T-helper 17 cell (primary cell): Measurements from ENCODE around the gene BRSK2. TPM values are rescaled to one million over a fixed set of nuclear protein-coding genes. Genes with fewer than 3 reads are reported as not detected.

Experiments used
- ATAC-seq: fragments of 150-1000 bp; cut with Tn5 transposase; 2 replicates; pipeline ENCODE4 v1.10.0; 2021; ENCODE audit warnings: mild to moderate bottlenecking, moderate library complexity
- DNase-seq, 3 donors: peaks; one replicate each; pipeline versions ENCODE4 v3.0.0 to v3.0.0-alpha.2; 2020 to 2021
- H3K9me3 ChIP-seq: one replicate; pipeline ENCODE4 v1.7.0; 2013; ENCODE audit warnings: low read length, mild to moderate bottlenecking; ENCODE audit not compliant: control insufficient read depth, poor library complexity, severe bottlenecking
- H3K27ac Mint-ChIP-seq: one replicate; pipeline ENCODE4 v1.8.0; 2022; ENCODE audit warnings: mild to moderate bottlenecking, moderate library complexity, mixed read lengths
- H3K27me3 Mint-ChIP-seq: one replicate; pipeline ENCODE4 v1.8.0; 2022; ENCODE audit warnings: mixed read lengths
- H3K36me3 Mint-ChIP-seq: one replicate; pipeline ENCODE4 v1.8.0; 2022; ENCODE audit warnings: low read depth, mixed read lengths
- H3K4me1 Mint-ChIP-seq: one replicate; pipeline ENCODE4 v1.8.0; 2022; ENCODE audit warnings: mild to moderate bottlenecking, mixed read lengths
- H3K4me3 Mint-ChIP-seq: one replicate; pipeline ENCODE4 v1.8.0; 2022; ENCODE audit warnings: mild to moderate bottlenecking, moderate library complexity, mixed read lengths
- total RNA-seq, 4 donors: library from RNA in 2 of 4; stranded (reverse) in 2 of 4; gene quantifications; one replicate each; pipeline ENCODE4 v1.2.3 and lab custom pipeline; 2022 to 2026

The BRSK2 gene
- total RNA-seq, 2 donors from 2014 or later = 0.23 to 0.25 TPM

DNA sequence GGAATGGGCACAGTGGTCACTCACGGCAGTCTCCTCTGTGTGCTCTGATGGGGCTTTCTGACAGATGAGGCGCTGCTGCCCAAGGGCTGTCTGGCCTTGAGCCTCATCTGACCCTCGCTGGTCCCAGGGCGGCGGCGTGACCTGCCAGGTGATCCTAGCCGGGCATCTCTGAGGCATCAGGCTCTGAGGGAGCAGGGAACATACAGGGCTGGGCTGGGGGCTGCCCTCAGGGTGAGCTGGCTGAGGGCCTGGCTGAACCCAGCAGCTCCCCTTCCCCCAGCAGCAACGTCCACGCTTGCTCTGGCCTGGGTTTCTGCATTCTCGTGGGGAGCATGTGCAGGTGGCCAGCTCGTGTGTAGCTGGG lies 49.2 kb downstream of the BRSK2 start:
- no peaks in the 10 kb centered on the region for H3K36me3 Mint-ChIP-seq
- DNase-seq = no peak
- no peak overlapping the region for H3K4me3 Mint-ChIP-seq
- H3K4me1 Mint-ChIP-seq = no peaks in the 10 kb centered on the region
- no peak overlapping the region for H3K27ac Mint-ChIP-seq
- no peak for ATAC-seq
- H3K9me3 ChIP-seq = no peaks in the 10 kb centered on the region
- H3K27me3 Mint-ChIP-seq = no peaks in the 10 kb centered on the region

DNA sequence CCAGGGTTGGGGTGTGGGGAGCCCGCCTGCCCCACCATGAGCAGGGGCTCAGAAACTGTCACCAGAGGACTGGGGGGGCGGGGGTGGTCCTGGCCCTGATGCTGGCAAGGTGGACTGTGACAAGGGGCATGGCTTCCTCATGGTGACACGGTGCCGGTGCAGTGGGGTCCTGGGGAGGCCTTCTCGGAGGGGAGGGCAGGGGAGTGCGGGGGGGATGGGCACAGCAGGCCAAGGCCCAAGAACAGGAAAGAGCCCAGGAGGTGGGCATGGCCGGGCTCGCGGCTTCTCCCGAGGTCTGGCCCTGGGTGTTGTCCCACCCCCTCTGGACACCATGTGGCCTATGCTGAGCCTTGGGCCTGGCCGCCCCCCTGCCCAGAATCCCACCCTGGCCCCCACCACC lies 49.6 kb downstream of the BRSK2 start:
- Mint-ChIP-seq H3K27ac (no peak overlapping the region), H3K4me1 (no peaks in the 10 kb centered on the region), H3K36me3 (no peaks in the 10 kb centered on the region), H3K27me3 (no peaks in the 10 kb centered on the region), H3K4me3 (no peak overlapping the region)
- no peaks in the 10 kb centered on the region for H3K9me3 ChIP-seq
- ATAC-seq (no peak), DNase-seq (no peak)

DNA sequence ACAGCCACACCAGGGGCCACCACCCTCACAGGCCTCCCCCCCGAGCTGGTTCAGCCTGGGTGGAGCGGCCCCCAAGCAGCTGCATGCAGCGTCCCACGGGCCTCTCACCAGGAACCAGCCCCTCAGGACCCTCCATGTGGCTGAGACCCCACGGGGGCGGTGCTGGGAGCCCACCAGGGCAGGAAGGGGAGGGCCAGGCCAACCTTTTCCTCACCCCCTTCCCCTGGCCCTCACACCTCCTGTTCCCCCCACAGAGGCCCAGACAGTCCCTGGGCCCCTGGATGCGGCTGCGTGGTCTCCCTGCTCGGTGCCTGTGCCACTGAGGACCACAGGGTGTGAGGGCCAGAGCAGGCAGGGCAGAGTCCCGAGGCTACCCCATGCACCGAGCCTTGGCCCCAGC lies 50.3 kb downstream of the BRSK2 start:
- no peaks in the 10 kb centered on the region for H3K9me3 ChIP-seq
- Mint-ChIP-seq H3K4me1 (no peaks in the 10 kb centered on the region), H3K36me3 (no peaks in the 10 kb centered on the region), H3K4me3 (no peak overlapping the region), H3K27ac (no peak overlapping the region), H3K27me3 (no peaks in the 10 kb centered on the region)
- no peak for DNase-seq
- no peak for ATAC-seq

DNA sequence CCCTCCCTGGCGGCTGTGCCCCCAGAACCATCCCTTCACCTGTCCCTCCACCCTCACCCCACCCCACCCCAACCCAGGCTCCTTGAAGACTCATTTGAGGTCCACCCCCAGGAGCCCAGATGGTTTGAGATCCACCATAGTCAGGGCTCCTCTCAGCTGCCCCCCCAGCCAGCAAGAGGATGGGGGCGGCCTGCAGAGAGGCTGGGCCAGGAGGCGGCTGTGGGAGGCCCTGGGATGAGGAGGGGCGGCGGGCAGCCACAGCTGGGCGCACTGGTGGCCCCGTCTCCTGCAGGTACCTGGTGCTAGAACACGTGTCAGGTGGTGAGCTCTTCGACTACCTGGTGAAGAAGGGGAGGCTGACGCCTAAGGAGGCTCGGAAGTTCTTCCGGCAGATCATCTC lies 50.8 kb downstream of the BRSK2 start:
- Mint-ChIP-seq H3K36me3 (no peaks in the 10 kb centered on the region), H3K27ac (no peak overlapping the region), H3K4me1 (no peaks in the 10 kb centered on the region), H3K4me3 (no peak overlapping the region), H3K27me3 (no peaks in the 10 kb centered on the region)
- no peak for ATAC-seq
- DNase-seq = no peak
- no peaks in the 10 kb centered on the region for H3K9me3 ChIP-seq

DNA sequence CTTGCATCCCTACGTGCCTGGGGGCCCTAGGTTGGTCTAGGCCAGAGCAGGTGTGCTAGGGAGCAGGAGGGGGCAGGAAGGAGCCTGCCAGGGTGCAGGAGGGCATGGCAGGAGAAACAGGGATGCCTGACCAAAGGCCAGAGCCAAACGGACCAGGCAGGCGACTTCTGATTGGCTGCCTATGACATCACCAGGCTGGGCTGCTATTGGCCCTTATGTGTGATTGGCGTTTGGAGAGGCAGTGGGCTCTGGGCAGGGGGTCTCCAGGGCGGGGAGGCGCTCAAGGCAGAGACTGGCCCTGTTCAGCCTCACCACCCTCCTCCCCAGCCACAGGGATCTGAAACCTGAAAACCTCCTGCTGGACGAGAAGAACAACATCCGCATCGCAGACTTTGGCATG lies 52.4 kb downstream of the BRSK2 start:
- no peaks in the 10 kb centered on the region for H3K4me1 Mint-ChIP-seq
- no peak overlapping the region for H3K27ac Mint-ChIP-seq
- H3K4me3 Mint-ChIP-seq = no peak overlapping the region
- no peaks in the 10 kb centered on the region for H3K36me3 Mint-ChIP-seq
- no peaks in the 10 kb centered on the region for H3K9me3 ChIP-seq
- DNase-seq (no peak), ATAC-seq (no peak)
- no peaks in the 10 kb centered on the region for H3K27me3 Mint-ChIP-seq

DNA sequence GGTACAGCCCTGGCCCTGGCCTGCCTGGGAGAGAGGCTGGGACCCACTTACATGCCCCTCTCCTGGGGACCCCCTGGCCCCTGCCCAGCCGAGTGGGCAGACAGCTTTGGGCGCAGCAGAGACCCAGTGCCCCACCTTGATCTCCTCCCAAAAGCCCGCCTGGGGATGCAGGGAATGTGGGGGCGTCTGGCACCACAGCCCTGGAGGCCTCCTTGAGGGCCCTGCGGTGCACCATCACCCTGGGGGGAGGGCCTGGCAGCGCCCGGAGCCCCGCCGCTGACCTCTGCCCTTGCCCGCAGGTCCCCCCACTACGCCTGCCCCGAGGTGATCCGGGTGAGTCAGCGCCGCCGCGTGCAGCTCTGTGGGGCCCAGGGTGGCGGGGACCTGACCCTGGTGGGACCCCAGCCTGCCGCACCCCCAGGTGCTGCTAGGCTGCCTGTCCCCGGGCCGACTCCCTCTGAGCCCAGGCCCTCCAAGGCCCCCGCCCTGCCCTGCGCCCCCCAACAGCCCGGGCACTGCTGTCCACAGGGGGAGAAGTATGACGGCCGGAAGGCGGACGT lies 53.2 kb downstream of the BRSK2 start:
- no peak overlapping the region for H3K27ac Mint-ChIP-seq
- no peaks in the 10 kb centered on the region for H3K4me1 Mint-ChIP-seq
- no peak for ATAC-seq
- H3K4me3 Mint-ChIP-seq = no peak overlapping the region
- no peak for DNase-seq
- no peaks in the 10 kb centered on the region for H3K36me3 Mint-ChIP-seq
- no peaks in the 10 kb centered on the region for H3K9me3 ChIP-seq
- no peaks in the 10 kb centered on the region for H3K27me3 Mint-ChIP-seq

DNA sequence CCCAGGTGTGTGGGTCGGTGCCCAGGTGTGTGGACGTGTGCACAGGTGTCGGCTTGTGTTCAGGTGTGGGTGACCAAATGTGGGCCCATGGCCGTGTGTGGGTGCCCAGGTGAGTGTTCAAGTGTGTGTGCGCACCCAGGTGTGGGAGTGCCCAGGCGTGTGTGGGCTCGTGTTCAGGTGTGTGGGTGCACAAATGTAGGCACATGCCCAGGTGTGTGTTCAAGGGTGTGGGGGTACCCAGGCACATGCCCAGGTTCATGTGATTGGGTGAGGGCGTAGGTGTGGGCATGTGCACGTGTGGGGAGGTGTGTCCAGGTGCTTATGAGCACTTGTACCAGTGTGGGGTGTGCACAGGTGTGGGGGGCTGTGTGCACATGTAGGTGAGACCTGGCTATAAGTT lies 54.0 kb downstream of the BRSK2 start:
- DNase-seq (no peak), ATAC-seq (no peak)
- Mint-ChIP-seq H3K27me3 (no peaks in the 10 kb centered on the region), H3K36me3 (no peaks in the 10 kb centered on the region), H3K4me1 (no peaks in the 10 kb centered on the region), H3K4me3 (no peak overlapping the region), H3K27ac (no peak overlapping the region)
- H3K9me3 ChIP-seq = no peaks in the 10 kb centered on the region

DNA sequence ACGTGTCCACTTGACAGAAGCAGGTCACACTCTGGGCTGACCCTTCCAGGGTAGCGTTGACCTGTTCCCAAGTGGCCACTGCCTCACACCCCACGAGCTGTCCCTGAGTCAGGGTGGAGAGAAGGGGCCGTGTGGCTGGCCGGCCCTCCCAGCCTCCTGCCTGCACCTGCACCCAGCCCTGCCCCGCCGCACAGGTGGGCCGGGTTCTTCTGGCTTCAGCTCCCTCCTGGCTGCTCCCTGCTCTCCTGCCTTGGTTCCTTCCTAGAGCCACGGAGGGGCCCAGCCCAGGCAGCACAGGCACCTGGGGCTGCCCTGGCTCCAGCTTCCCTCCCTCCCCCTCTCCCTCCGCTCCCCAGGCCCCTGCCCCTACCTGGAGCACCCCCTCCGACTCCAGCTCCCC lies 54.6 kb downstream of the BRSK2 start:
- ATAC-seq = no peak
- H3K27me3 Mint-ChIP-seq = no peaks in the 10 kb centered on the region
- no peaks in the 10 kb centered on the region for H3K4me1 Mint-ChIP-seq
- DNase-seq = no peak
- H3K9me3 ChIP-seq = no peaks in the 10 kb centered on the region
- H3K36me3 Mint-ChIP-seq = no peaks in the 10 kb centered on the region
- H3K4me3 Mint-ChIP-seq = no peak overlapping the region
- no peak overlapping the region for H3K27ac Mint-ChIP-seq

DNA sequence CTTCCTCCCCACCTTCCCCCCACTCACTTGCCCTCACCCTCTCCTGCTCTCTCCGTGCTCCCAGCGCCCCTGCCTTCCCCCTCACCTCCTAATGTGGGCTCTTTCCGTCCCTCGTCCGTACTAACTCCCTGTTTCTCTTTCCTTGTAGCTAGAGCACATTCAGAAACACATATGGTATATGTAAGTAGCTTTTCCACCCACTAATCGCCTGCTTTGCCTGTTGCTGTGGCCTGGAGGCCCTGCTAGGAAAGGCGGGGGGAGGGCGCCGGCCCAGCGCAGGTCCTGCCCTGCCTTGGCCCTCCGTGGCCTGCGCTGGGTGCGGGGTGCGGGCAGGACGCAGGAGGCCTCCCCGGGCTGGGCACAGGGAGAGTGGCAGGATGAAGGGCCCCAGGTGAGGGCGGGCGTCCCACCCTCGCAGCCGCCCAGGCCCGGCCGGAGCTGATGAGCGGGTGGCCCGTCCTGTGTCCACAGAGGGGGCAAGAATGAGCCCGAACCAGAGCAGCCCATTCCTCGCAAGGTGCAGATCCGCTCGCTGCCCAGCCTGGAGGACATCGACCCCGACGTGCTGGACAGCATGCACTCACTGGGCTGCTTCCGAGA lies 55.2 kb downstream of the BRSK2 start:
- Mint-ChIP-seq H3K4me1 (no peaks in the 10 kb centered on the region), H3K27me3 (no peaks in the 10 kb centered on the region), H3K27ac (no peak overlapping the region), H3K4me3 (no peak overlapping the region), H3K36me3 (no peaks in the 10 kb centered on the region)
- DNase-seq = no peak
- H3K9me3 ChIP-seq = no peaks in the 10 kb centered on the region
- ATAC-seq = no peak

DNA sequence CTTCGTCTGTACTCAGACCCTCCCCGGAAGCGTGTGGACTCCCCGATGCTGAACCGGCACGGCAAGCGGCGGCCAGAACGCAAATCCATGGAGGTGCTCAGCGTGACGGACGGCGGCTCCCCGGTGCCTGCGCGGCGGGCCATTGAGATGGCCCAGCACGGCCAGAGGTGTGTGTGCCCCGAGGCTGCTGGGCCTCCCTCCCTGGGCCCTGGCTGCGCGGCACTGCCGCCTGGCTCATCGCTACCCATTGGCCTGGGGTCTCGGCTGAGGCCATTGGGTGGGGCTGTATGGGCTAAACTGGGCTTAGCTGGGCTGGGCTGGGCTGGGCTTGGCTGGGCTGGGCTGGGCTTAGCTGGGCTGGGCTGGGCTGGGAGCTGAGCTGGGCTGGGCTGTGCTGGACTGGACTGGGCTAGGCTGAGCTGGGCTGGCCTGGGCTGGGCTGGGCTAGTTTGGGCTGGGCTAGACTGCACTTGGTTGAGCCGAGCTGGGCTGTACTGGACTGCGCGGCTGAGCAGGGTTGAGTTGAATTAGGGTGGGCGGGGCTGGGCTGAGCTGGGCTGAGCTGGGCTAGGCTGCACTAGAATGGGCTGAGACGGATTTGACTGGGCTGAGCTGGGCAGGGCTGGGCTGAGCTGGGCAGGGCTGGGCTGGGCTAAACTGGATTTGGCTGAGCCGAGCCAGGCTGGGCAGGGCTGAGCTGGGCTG lies 56.2 kb downstream of the BRSK2 start:
- Mint-ChIP-seq H3K4me1 (no peaks in the 10 kb centered on the region), H3K36me3 (no peaks in the 10 kb centered on the region), H3K4me3 (no peak overlapping the region), H3K27ac (no peak overlapping the region), H3K27me3 (no peaks in the 10 kb centered on the region)
- no peaks in the 10 kb centered on the region for H3K9me3 ChIP-seq
- ATAC-seq (no peak), DNase-seq (no peak)

DNA sequence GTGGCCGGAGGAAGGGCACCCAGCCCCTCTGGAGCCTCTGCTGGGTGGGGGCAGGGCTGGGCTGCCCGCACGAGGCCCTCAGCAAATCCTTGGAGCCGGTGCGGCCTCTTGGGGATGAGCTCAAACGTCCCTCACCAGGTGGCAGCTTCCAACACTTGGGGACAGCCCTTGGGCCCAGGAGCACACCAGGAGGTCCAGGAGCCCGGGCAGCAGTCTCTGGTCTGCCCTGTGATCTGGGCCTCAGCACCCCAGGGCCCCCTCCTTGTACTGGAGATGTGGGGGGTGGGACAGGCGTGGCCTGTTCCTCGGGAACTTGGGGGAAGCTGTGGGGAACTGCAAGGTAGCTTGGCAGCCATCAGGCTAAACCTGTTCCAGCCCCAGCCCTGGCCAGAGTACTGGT lies 56.9 kb downstream of the BRSK2 start:
- ATAC-seq = no peak
- no peak overlapping the region for H3K27ac Mint-ChIP-seq
- no peaks in the 10 kb centered on the region for H3K27me3 Mint-ChIP-seq
- no peak overlapping the region for H3K4me3 Mint-ChIP-seq
- no peak for DNase-seq
- H3K36me3 Mint-ChIP-seq = no peaks in the 10 kb centered on the region
- H3K4me1 Mint-ChIP-seq = no peaks in the 10 kb centered on the region
- H3K9me3 ChIP-seq = no peaks in the 10 kb centered on the region

DNA sequence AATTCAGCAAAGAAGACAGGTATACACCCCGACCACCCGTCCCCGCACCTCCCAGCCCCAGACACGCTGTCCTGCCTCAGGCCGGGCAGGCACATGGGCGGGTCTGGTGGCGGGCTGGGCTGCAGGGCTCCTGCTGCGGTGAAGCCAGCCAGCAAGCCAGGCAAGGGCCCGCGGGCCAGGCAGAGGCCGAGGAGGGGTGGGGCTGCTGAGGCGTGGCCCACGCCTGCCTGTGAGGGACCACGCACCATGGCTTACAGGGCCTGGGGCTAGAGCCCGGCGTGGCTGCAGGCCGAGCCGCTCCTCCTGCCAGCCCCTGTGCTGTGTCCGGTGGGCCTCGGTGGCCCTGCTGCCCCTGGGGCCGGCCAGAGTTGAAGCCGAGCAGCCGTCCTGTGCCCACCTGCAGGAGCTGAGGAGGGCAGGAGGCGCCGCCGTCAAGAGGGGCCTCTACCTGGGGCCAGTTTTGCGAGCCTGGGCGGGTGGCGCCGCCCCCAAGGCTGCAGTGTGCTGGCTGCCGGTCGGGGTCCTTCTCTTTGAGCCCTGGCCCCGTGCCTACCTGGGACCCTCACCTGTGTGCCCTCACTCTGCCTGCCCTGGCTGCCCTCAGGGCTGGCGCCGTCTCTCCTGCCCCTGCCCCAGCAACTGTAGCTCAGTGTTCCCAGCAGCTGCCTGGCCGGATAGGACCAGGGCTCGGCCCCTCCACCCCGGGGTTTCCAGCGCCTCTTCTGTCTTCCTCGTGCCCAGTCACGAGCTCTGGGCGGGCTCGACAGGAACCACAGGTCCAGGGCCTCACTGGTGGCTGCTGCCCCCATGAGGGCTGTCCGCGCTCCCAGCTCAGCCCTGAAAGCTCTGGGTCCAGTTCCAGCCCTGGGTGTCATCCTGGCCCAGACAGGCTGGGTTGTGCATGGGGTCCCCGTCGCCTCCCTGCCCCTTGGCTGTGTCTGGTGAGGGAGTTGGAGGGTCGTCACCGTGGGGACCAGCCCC lies 58.4 kb downstream of the BRSK2 start:
- no peaks in the 10 kb centered on the region for H3K4me1 Mint-ChIP-seq

DNA sequence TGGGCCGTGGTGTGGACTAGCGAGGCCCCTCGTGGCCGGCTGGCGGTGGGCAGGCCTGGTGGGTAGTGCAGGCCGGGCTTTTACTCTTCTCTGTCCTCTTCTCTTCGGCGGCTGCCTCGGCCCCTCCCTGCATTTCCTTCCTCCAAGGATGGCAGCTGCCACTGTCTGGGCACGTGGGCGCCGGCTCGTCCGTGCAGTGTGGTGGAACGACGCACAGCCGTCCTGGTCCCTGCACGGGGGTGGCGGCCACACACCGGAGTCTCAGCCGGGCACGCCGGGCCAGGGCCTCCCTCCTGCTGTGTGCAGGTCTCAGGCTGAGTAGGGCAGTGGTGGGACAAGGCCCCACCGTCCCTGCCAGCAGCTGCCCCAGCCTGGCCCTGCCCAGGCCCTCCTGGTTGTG lies 59.1 kb downstream of the BRSK2 start:
- DNase-seq = no peak
- Mint-ChIP-seq H3K4me3 (no peak overlapping the region), H3K27me3 (no peaks in the 10 kb centered on the region), H3K36me3 (no peaks in the 10 kb centered on the region), H3K27ac (no peak overlapping the region), H3K4me1 (no peaks in the 10 kb centered on the region)
- H3K9me3 ChIP-seq = no peaks in the 10 kb centered on the region
- no peak for ATAC-seq

More for the DNA sequence above, 58.4 kb downstream of the BRSK2 start:
- H3K4me3 Mint-ChIP-seq = no peak overlapping the region
- no peak for ATAC-seq
- no peak for DNase-seq
- H3K9me3 ChIP-seq = no peaks in the 10 kb centered on the region
- no peak overlapping the region for H3K27ac Mint-ChIP-seq
- no peaks in the 10 kb centered on the region for H3K27me3 Mint-ChIP-seq
- H3K36me3 Mint-ChIP-seq = no peaks in the 10 kb centered on the region
